Fibroblast of lung (primary cell): ENCODE results near the gene RCAN3.

Experiments used
- CTCF ChIP-seq, 2 donors: IDR thresholded peaks in 1 of 2; conservative IDR thresholded peaks in 1 of 2; 1 replicate in 1 of 2; 2 replicates in 1 of 2; pipeline ENCODE4 v1.5.1; 2011 to 2012; ENCODE audit warnings: low read length in 2 of 2, control low read depth in 1 of 2, inconsistent platforms in 1 of 2, low read depth in 1 of 2, mild to moderate bottlenecking in 1 of 2
- EZH2 ChIP-seq: IDR thresholded peaks from 2 replicates; pipeline ENCODE4 v1.5.1; 2012; ENCODE audit warnings: low read length, control low read depth, mild to moderate bottlenecking; ENCODE audit errors: missing control alignments

- TF ChIP-seq CTCF (conservative IDR thresholded peaks at IDR 0.05 in 1 of 2, IDR thresholded peaks at IDR 0.05 in 1 of 2; ENCODE audit: low read depth in 1 of 2, low read length in 2 of 2) (no peak), EZH2 (no peak)
Measured at GRCh38 chr1:24490101-24490781, 12.4 kb upstream of the RCAN3 start.
